NOMO-1 treated with DMSO at 0.1 percent for 48 hours (cell line): Measurements from ENCODE around the gene SAFB.
"Not testable (repeated sequence)": the region's sequence is repeated elsewhere in the genome, so short reads cannot be mapped to it uniquely, and the experiment has no call there.

Source experiments
- DNase-seq: peaks from one replicate; lab custom pipeline; 2025; ENCODE audit not compliant: unreplicated experiment; lab: John Stamatoyannopoulos, UW

SAFB gene

GRCh38 chr19:5594521-5594950 is 28.3 kb upstream of the SAFB start:
- DNase-seq = no peak

GRCh38 chr19:5595129-5595528 is 27.8 kb upstream of the SAFB start:
- DNase-seq = no peak

- no peak for DNase-seq
These were observed 27.1 kb upstream of the SAFB start for GRCh38 chr19:5595745-5596144.

- no peak for DNase-seq
These were observed 22.1 kb upstream of the SAFB start for GRCh38 chr19:5600797-5601196.

- DNase-seq = no peak
These were observed 19.3 kb upstream of the SAFB start for GRCh38 chr19:5603626-5604025.

- DNase-seq = no peak
These were observed 17.5 kb upstream of the SAFB start for GRCh38 chr19:5605362-5605761.

- DNase-seq = no peak
These were observed 15.3 kb upstream of the SAFB start for GRCh38 chr19:5607318-5608275.

- DNase-seq = no peak
These were observed 14.6 kb upstream of the SAFB start for GRCh38 chr19:5608291-5608690.

GRCh38 chr19:5608766-5609165 is 14.1 kb upstream of the SAFB start:
- DNase-seq = not testable (repeated sequence)

GRCh38 chr19:5609881-5610448 is 12.9 kb upstream of the SAFB start:
- DNase-seq = no peak

GRCh38 chr19:5612891-5613865 is 9.7 kb upstream of the SAFB start:
- DNase-seq = no peak

GRCh38 chr19:5615756-5616327 is 7.0 kb upstream of the SAFB start:
- DNase-seq = no peak

- DNase-seq = no peak
These were observed 5.8 kb upstream of the SAFB start for GRCh38 chr19:5617080-5617479.

- no peak for DNase-seq
These were observed 4.3 kb upstream of the SAFB start for GRCh38 chr19:5618591-5618990.

- no peak for DNase-seq
These were observed 2.9 kb upstream of the SAFB start for GRCh38 chr19:5619946-5620345.

- DNase-seq = no peak
These were observed 1.5 kb upstream of the SAFB start for GRCh38 chr19:5621311-5621944.

GRCh38 chr19:5621945-5622464 is 878 bp upstream of the SAFB start:
- DNase-seq = no peak

GRCh38 chr19:5623397-5624017 is 624 bp downstream of the SAFB start:
- DNase-seq = no peak

- no peak for DNase-seq
These were observed 1.3 kb downstream of the SAFB start for GRCh38 chr19:5624018-5624663.
